RWPE2 (cell line): ENCODE results near the gene JAK1.

ENCODE experiments used
- ATAC-seq: fragments of 200-7000 bp; cut with Tn5 transposase; 3 replicates; pipeline ENCODE4 v1.9.1; 2021; ENCODE audit warnings: low read depth
- DNase-seq: peaks from one replicate; pipeline ENCODE4 v3.0.0-alpha.2; 2020; ENCODE audit warnings: low spot score
- H3K27ac ChIP-seq: fragments of 450-650 bp; 2 replicates; pipeline ENCODE4 v1.5.1; 2017; ENCODE audit warnings: mild to moderate bottlenecking; ENCODE audit not compliant: poor library complexity, severe bottlenecking
- H3K27me3 ChIP-seq: fragments of 250-450 bp; sonication (Bioruptor Pico); 2 replicates; pipeline ENCODE4 v1.5.1; 2021; ENCODE audit warnings: mild to moderate bottlenecking, moderate library complexity; ENCODE audit not compliant: insufficient read depth, poor library complexity, severe bottlenecking
- H3K36me3 ChIP-seq: fragments of 250-450 bp; sonication (Bioruptor Pico); 2 replicates; pipeline ENCODE4 v1.5.1; 2020; ENCODE audit warnings: low read depth, mild to moderate bottlenecking, moderate library complexity
- H3K4me1 ChIP-seq: fragments of 250-450 bp; sonication (Bioruptor Pico); 2 replicates; pipeline ENCODE4 v1.5.1; 2021; ENCODE audit warnings: mild to moderate bottlenecking, moderate library complexity; ENCODE audit not compliant: insufficient read depth, poor library complexity, severe bottlenecking
- H3K4me3 ChIP-seq: fragments of 250-450 bp; sonication (Bioruptor Pico); 2 replicates; pipeline ENCODE4 v1.5.1; 2021; ENCODE audit warnings: mild to moderate bottlenecking, moderate library complexity; ENCODE audit not compliant: severe bottlenecking
- H3K9me3 ChIP-seq: fragments of 250-450 bp; sonication (Bioruptor Pico); 2 replicates; pipeline ENCODE4 v1.5.1; 2021; ENCODE audit warnings: mild to moderate bottlenecking, moderate library complexity; ENCODE audit not compliant: severe bottlenecking
- CTCF ChIP-seq: fragments of 450-650 bp; IDR thresholded peaks from one replicate; pipeline ENCODE4 v1.5.1; 2017; ENCODE audit warnings: mild to moderate bottlenecking, moderate library complexity; ENCODE audit not compliant: poor library complexity, severe bottlenecking

JAK1 gene

DNA sequence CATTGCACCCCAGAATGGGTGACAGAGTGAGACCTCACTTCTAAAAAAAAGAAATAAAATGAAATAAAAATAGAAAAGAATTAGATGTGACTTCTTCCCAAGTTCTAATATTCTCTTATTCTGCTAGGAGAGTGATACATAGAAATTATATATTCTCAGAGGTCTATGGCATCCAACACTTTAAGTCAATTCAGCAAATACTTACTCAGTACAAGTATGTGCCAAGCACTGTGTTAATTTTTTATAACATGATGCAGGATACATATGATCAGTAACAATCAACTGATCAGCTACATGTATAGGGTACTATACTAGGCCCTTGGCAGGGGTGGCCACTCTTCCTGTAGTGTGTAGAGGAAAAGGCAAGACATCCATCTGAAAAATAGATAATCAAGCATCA lies 13.0 kb upstream of the JAK1 start:
- Histone ChIP-seq H3K36me3 (no peaks in the 10 kb centered on the region), H3K27ac (no peak overlapping the region), H3K4me1 (no peaks in the 10 kb centered on the region), H3K4me3 (no peak overlapping the region), H3K9me3 (no peaks in the 10 kb centered on the region), H3K27me3 (no peaks in the 10 kb centered on the region)
- no peak for ATAC-seq
- no peak for TF ChIP-seq CTCF
- no peak for DNase-seq

DNA sequence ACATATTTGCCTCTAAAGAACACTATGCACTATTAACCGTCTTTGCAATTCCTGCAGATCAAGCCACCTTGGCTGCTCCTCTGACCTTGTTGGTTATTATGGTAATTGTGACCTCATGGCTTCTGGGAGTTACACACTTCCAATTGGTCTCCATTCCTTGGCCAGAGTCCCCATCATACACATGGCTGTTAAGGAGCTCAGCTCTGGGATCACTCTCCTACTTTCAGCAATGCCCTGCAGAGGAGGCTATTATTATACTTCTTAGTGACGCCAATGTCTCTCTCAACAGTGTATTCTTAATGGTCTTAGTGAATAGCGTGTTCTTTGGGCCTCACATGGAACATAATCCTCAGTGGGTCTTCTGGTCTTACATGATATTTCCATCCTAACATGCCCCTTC lies 10.0 kb upstream of the JAK1 start:
- no peak for TF ChIP-seq CTCF
- no peaks in the 10 kb centered on the region for H3K4me1 ChIP-seq
- ATAC-seq: no peak

DNA sequence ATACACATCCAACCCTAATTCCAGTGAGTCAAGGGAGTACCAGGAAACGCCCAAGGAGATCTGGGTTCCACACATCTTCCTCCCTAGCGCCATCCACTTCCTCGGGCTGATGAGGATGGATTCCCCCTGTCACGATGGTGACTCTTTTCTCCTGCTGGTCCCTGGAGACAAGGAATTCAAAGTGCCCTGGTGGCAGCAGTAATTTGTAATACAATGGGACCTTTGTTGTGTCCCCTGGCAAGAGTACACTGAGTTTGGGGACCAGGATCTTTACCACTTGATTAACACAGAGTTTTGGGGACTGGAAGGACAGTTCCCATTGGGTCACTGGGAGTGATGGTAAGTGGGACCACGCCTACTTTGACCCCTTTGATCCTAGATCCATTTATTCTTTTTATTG lies 9.4 kb upstream of the JAK1 start:
- no peak for DNase-seq
- H3K4me3 ChIP-seq: no peak overlapping the region
- TF ChIP-seq CTCF: no peak

More for the DNA sequence above, 10.0 kb upstream of the JAK1 start:
- no peak for DNase-seq
- Histone ChIP-seq H3K27me3 (no peaks in the 10 kb centered on the region), H3K4me3 (no peak overlapping the region), H3K27ac (no peak overlapping the region), H3K36me3 (no peaks in the 10 kb centered on the region), H3K9me3 (no peaks in the 10 kb centered on the region)

GRCh38 chr1:64975127-64975526 lies 8.8 kb upstream of the JAK1 start:
- Histone ChIP-seq H3K36me3 (no peaks in the 10 kb centered on the region), H3K9me3 (no peaks in the 10 kb centered on the region), H3K4me3 (no peak overlapping the region), H3K27ac (no peak overlapping the region), H3K4me1 (no peaks in the 10 kb centered on the region), H3K27me3 (no peaks in the 10 kb centered on the region)
- TF ChIP-seq CTCF: no peak
- no peak for ATAC-seq
- DNase-seq: no peak

More for the DNA sequence above, 9.4 kb upstream of the JAK1 start:
- Histone ChIP-seq H3K36me3 (no peaks in the 10 kb centered on the region), H3K9me3 (no peaks in the 10 kb centered on the region), H3K27me3 (no peaks in the 10 kb centered on the region), H3K4me1 (no peaks in the 10 kb centered on the region), H3K27ac (no peak overlapping the region)
- ATAC-seq: no peak

GRCh38 chr1:64974288-64974825 lies 8.0 kb upstream of the JAK1 start:
- no peak for DNase-seq
- no peak for TF ChIP-seq CTCF
- no peak; the same call in 2 of the 3 replicates for ATAC-seq
- no peak overlapping the region for H3K4me3 ChIP-seq
- H3K27me3 ChIP-seq: no peaks in the 10 kb centered on the region
- no peaks in the 10 kb centered on the region for H3K36me3 ChIP-seq
- no peaks in the 10 kb centered on the region for H3K9me3 ChIP-seq
- H3K27ac ChIP-seq: no peak overlapping the region
- no peaks in the 10 kb centered on the region for H3K4me1 ChIP-seq
